Measurements from ENCODE around the gene DPPA2.

DPPA2 gene

GRCh38 chr3:109270779-109271178 is 45.5 kb downstream of the DPPA2 start:
- TF ChIP-seq, protein P1, sequence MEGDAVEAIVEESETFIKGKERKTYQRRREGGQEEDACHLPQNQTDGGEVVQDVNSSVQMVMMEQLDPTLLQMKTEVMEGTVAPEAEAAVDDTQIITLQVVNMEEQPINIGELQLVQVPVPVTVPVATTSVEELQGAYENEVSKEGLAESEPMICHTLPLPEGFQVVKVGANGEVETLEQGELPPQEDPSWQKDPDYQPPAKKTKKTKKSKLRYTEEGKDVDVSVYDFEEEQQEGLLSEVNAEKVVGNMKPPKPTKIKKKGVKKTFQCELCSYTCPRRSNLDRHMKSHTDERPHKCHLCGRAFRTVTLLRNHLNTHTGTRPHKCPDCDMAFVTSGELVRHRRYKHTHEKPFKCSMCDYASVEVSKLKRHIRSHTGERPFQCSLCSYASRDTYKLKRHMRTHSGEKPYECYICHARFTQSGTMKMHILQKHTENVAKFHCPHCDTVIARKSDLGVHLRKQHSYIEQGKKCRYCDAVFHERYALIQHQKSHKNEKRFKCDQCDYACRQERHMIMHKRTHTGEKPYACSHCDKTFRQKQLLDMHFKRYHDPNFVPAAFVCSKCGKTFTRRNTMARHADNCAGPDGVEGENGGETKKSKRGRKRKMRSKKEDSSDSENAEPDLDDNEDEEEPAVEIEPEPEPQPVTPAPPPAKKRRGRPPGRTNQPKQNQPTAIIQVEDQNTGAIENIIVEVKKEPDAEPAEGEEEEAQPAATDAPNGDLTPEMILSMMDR (conservative IDR thresholded peaks at IDR 0.05; ENCODE audit: low read depth, low read length): no peak
- H3K4me3 ChIP-seq (ENCODE audit: low read length): no peak overlapping the region
- no peak for DNase-seq (ENCODE audit: low read depth)

DNA sequence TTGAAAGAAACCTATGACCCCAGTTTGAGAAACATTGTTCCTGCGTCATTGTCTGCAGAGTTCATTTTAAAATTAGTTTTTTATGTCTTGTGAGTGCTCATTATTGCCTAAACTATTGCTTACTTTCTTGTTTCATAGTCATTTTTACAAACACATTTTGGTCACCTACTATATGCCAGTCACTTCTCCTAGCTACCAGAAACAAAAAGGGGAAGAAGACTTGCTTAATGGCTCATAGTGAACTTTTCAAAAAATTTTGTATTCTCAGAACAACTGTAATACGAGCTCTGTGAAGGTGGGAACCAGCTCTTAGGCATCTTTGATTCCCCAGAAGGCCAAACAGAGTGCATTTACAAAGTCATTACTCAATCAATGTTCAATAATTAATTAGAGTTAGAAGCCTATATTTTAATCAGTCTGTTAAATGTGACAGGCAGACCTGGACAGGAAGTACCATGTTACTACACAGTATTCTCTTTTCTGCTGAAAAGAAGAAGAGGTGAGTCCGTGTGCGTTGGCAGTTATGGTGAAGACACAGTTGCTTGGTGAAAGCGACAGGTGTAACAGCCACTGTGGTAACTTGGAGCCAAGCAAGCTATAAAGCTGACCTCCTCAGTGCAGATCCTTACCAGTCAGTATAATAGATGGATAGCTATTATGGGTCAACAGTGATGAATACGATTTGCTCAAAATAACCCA is 46.6 kb downstream of the DPPA2 start:
- TF ChIP-seq, protein P1 (conservative IDR thresholded peaks at IDR 0.05; ENCODE audit: low read depth, low read length): no peak
- no peak overlapping the region for H3K4me3 ChIP-seq (ENCODE audit: low read length)
- no peak for DNase-seq (ENCODE audit: low read depth)

- H3K4me3 ChIP-seq (ENCODE audit: low read length): no peak overlapping the region
- TF ChIP-seq, protein P1 (conservative IDR thresholded peaks at IDR 0.05; ENCODE audit: low read depth, low read length): no peak
- DNase-seq (ENCODE audit: low read depth): no peak
Observed at GRCh38 chr3:109268181-109268580, 48.1 kb downstream of the DPPA2 start.

GRCh38 chr3:109265295-109265694 is 51.0 kb downstream of the DPPA2 start:
- H3K4me3 ChIP-seq (ENCODE audit: low read length): no peak overlapping the region
- TF ChIP-seq, protein P1 (conservative IDR thresholded peaks at IDR 0.05; ENCODE audit: low read depth, low read length): no peak
- no peak for DNase-seq (ENCODE audit: low read depth)

DNA sequence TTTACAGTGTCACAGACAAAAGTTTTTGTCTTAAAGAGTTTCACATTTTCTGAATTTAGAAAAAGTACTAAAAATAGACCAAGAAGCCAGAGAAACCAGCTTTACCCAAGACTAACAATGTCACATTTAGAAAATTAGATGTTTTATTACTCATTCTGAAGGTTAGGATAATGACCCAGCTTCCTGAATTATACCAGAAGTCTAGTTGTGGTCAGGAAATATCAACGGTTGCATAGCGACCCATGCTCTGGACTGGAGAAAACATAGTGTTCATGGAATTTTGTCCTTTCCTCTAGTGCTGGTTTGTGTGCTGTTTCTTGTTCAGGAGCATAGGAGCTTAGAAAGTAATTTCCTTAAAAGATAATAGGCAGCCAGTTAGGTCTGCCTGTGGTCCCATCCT is 59.0 kb downstream of the DPPA2 start:
- peak; percentile 58 for DNase-seq (ENCODE audit: low read depth)
- no peak overlapping the region for H3K4me3 ChIP-seq (ENCODE audit: low read length)
- TF ChIP-seq, protein P1 (conservative IDR thresholded peaks at IDR 0.05; ENCODE audit: low read depth, low read length): no peak

- TF ChIP-seq, protein P1 (conservative IDR thresholded peaks at IDR 0.05; ENCODE audit: low read depth, low read length): no peak
- no peak for DNase-seq (ENCODE audit: low read depth)
Observed at GRCh38 chr3:109254770-109255169, 61.5 kb downstream of the DPPA2 start.

DNA sequence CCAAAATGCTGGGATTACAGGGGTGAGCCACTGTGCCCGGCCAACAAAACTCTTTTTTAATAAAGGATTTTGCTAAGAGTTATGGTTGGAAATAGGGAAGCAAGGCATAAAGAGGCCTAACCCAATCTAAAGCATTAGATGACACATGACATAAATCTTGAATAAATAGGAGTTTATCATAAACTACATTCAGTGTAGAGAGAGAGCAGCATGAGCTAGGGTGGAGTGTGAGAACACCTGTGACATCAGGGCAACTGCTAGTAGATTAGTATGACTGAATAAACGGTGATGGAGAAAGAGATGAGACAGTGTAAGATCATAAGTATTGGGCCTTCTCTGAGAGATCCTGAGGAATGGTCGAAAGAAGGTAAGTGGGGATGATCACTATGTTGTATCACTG is 63.7 kb downstream of the DPPA2 start:
- no peak for DNase-seq (ENCODE audit: low read depth)
- no peak overlapping the region for H3K4me3 ChIP-seq (ENCODE audit: low read length)
- TF ChIP-seq, protein P1 (conservative IDR thresholded peaks at IDR 0.05; ENCODE audit: low read depth, low read length): no peak

More at GRCh38 chr3:109254770-109255169, 61.5 kb downstream of the DPPA2 start:
- H3K4me3 ChIP-seq (ENCODE audit: low read length): no peak overlapping the region
